Keratinocyte (primary cell): ENCODE results near the gene NBPF26.
"Not testable (repeated sequence)": the region's sequence is repeated elsewhere in the genome, so short reads cannot be mapped to it uniquely, and the experiment has no call there.

Source experiments
- EZH2 ChIP-seq: IDR thresholded peaks from one replicate; pipeline ENCODE4 v1.6.1; 2012; ENCODE audit warnings: inconsistent platforms, mild to moderate bottlenecking, low read length, moderate library complexity
- TF ChIP-seq, protein P1 (sequence below), 3 experiments: IDR thresholded peaks in 1 of 3; conservative IDR thresholded peaks in 1 of 3; optimal IDR thresholded peaks in 1 of 3; 2 replicates in 2 of 3; 3 replicates in 1 of 3; pipeline versions ENCODE3 to v1.5.1; 2011; ENCODE audit warnings: low read length in 3 of 3, mild to moderate bottlenecking in 3 of 3, moderate library complexity in 2 of 3, control low read depth in 1 of 3, inconsistent platforms in 1 of 3; ENCODE audit not compliant: insufficient read depth in 2 of 3; ENCODE audit errors: extremely low read depth in 1 of 3

DNA sequence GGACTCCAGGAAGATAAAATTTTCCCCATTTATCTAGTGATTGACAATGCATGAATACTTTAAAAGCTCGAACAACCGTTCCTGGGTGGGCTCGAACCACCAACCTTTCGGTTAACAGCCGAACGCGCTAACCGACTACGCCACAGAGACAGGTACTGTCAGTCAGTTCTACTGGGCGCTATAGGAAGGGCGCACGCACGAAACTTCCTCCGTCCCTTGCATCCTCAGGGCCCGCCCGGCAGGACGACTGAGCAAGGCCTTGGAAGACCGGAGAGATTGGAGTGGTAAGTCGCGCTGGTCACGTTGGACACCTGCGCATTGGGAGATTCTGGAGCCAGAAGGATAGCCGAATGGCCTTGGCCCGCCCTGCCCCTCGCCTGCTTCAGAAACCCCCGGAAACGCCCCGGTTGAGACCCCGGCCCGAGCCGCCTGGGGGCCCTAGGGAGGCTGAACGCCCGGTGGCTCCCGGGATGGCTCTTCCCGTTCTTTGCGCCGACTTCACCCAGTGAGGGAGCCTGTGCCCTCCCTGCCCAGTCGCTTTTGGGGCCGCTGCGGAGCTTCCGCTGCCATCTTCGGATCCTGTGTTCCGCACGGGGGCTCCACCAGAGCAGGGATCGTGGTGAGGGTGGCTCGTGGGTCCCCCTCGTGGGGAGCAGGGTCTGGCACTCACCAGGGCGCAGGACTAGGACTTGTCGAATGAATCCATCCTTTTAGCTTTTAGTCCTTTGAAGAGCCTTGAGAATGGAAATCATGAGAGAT is 120.6 kb downstream of the NBPF26 start:
- TF ChIP-seq EZH2, result not testable (repeated sequence)
- TF ChIP-seq, protein P1, sequence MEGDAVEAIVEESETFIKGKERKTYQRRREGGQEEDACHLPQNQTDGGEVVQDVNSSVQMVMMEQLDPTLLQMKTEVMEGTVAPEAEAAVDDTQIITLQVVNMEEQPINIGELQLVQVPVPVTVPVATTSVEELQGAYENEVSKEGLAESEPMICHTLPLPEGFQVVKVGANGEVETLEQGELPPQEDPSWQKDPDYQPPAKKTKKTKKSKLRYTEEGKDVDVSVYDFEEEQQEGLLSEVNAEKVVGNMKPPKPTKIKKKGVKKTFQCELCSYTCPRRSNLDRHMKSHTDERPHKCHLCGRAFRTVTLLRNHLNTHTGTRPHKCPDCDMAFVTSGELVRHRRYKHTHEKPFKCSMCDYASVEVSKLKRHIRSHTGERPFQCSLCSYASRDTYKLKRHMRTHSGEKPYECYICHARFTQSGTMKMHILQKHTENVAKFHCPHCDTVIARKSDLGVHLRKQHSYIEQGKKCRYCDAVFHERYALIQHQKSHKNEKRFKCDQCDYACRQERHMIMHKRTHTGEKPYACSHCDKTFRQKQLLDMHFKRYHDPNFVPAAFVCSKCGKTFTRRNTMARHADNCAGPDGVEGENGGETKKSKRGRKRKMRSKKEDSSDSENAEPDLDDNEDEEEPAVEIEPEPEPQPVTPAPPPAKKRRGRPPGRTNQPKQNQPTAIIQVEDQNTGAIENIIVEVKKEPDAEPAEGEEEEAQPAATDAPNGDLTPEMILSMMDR (optimal IDR thresholded peaks at IDR 0.05 in 1 of 3, IDR thresholded peaks at IDR 0.05 in 1 of 3, conservative IDR thresholded peaks at IDR 0.05 in 1 of 3; ENCODE audit: extremely low read depth in 1 of 3, insufficient read depth in 2 of 3, low read length in 3 of 3), result peak in 1 of 3 experiments; percentile 22
